HepG2 (cell line): ENCODE measurements around the gene MYOM1. TPM values are rescaled to one million over a fixed set of nuclear protein-coding genes. Genes with fewer than 3 reads are reported as not detected.

Source experiments
- ATAC-seq: fragments of 200-7000 bp; cut with Tn5 transposase; 3 replicates; pipeline ENCODE4 v1.9.1; 2020; ENCODE audit warnings: mild to moderate bottlenecking, moderate library complexity
- BruUV-seq: library from RNA; stranded (reverse); fragments of 400-500 nt; replicated peaks from 2 replicates; lab custom pipeline; 2021; lab: Mats Ljungman, UMichigan
- CTCF ChIA-PET: fragments of 300-600 bp; formaldehyde crosslinking; extraction: SDS; loops from one replicate; lab custom pipeline; 2021; ENCODE audit warnings: low total read pairs, inconsistent platforms, low intra/inter-chr PET ratio; lab: Yijun Ruan, JAX
- POLR2A ChIA-PET: fragments of 350-600 bp; sonication (Branson Sonifier 250); formaldehyde crosslinking; loops from one replicate; lab custom pipeline; 2020; ENCODE audit warnings: antibody characterized with exemption, inconsistent platforms; lab: Yijun Ruan, JAX
- DNase-seq: peaks from one replicate; pipeline ENCODE4 v3.0.0-alpha.2; 2015; ENCODE audit warnings: low spot score
- FAIRE-seq: peaks from 3 replicates; lab custom pipeline; 2011; peaks lifted over from hg19 to GRCh38; lab: Jason Lieb, UNC
- H2AFZ ChIP-seq: one replicate; pipeline ENCODE4 v1.6.1; 2011; ENCODE audit warnings: low read length, inconsistent platforms
- H3K27ac ChIP-seq: fragments of 300-600 bp; 3 replicates; pipeline ENCODE4 v1.8.0; 2011; ENCODE audit warnings: mixed run types, mild to moderate bottlenecking, mixed read lengths, low read length, inconsistent platforms; ENCODE audit not compliant: insufficient read depth; ENCODE audit errors: extremely low read length
- H3K27me3 ChIP-seq, 2 experiments: fragments of 200-600 bp in 1 of 2; 2 replicates in 1 of 2; 3 replicates in 1 of 2; pipeline versions ENCODE4 v1.6.0 to v1.8.0; 2011; ENCODE audit warnings: low read length in 2 of 2, mild to moderate bottlenecking in 2 of 2, moderate library complexity in 2 of 2, inconsistent platforms in 1 of 2; ENCODE audit not compliant: insufficient read depth in 2 of 2, control insufficient read depth in 1 of 2
- H3K36me3 ChIP-seq, 2 experiments: fragments of 200-600 bp in 1 of 2; replicated peaks in 1 of 2; 2 replicates in 1 of 2; 3 replicates in 1 of 2; pipeline versions ENCODE4 v1.5.1 to v1.8.0; 2011; ENCODE audit warnings: low read length in 2 of 2, inconsistent platforms in 1 of 2; ENCODE audit not compliant: insufficient read depth in 2 of 2, control insufficient read depth in 1 of 2
- H3K4me1 ChIP-seq: 2 replicates; pipeline ENCODE4 v1.5.1; 2012; ENCODE audit warnings: low read length, inconsistent platforms; ENCODE audit not compliant: insufficient read depth
- H3K4me2 ChIP-seq: 2 replicates; pipeline ENCODE4 v1.6.0; 2011; ENCODE audit warnings: low read depth, low read length, inconsistent platforms
- H3K4me3 ChIP-seq, 3 experiments: fragments of 200-600 bp in 1 of 3; sonication (generic), shearing (Covaris generic) in 1 of 3; replicated peaks in 1 of 3; 2 replicates each; pipeline ENCODE4 v1.5.1; 2011 to 2016; ENCODE audit warnings: low read length in 3 of 3, inconsistent platforms in 2 of 3, low read depth in 2 of 3, mild to moderate bottlenecking in 2 of 3, control low read depth in 1 of 3, mixed read lengths in 1 of 3; ENCODE audit not compliant: insufficient read depth in 1 of 3
- H3K79me2 ChIP-seq: one replicate; pipeline ENCODE4 v1.6.1; 2011; ENCODE audit warnings: low read length, inconsistent platforms; ENCODE audit not compliant: insufficient read depth
- H3K9ac ChIP-seq: 2 replicates; pipeline ENCODE4 v1.6.0; 2011; ENCODE audit warnings: mild to moderate bottlenecking, low read depth, low read length, inconsistent platforms; ENCODE audit not compliant: insufficient read depth
- H3K9me3 ChIP-seq: 2 replicates; pipeline ENCODE4 v1.5.1; 2012; ENCODE audit warnings: mild to moderate bottlenecking, low read length
- H4K20me1 ChIP-seq: 2 replicates; pipeline ENCODE4 v1.6.0; 2011; ENCODE audit warnings: inconsistent platforms, mild to moderate bottlenecking, low read length, moderate library complexity; ENCODE audit not compliant: insufficient read depth
- MATR3 ChIP-seq: sonication (generic); formaldehyde crosslinking; IDR thresholded peaks from 2 replicates; pipeline ENCODE4 v1.4.0; 2020; ENCODE audit warnings: missing genetic modification reagents
- POLR2G ChIP-seq: fragments of 200-400 bp; formaldehyde crosslinking; IDR thresholded peaks from 2 replicates; pipeline ENCODE4 v1.6.1; 2018; ENCODE audit warnings: mild to moderate bottlenecking, low read depth, low read length, moderate library complexity
- RBAK ChIP-seq: sonication (generic); formaldehyde crosslinking; IDR thresholded peaks from 2 replicates; pipeline ENCODE4 v1.5.1; 2020; ENCODE audit warnings: mild to moderate bottlenecking, missing genetic modification reagents
- RBFOX2 ChIP-seq: fragments of 200-400 bp; formaldehyde crosslinking; IDR thresholded peaks from 2 replicates; pipeline ENCODE4 v1.6.1; 2017; ENCODE audit warnings: low read depth, mild to moderate bottlenecking, low read length
- ZMYM3 ChIP-seq: sonication (generic); formaldehyde crosslinking; IDR thresholded peaks from 2 replicates; pipeline ENCODE4 v1.5.1; 2020; ENCODE audit warnings: mild to moderate bottlenecking, missing genetic modification reagents
- ZNF644 ChIP-seq: IDR thresholded peaks from 2 replicates; pipeline ENCODE4 v1.6.1; 2016; ENCODE audit warnings: low read depth
- ZNF776 ChIP-seq: sonication (generic); formaldehyde crosslinking; IDR thresholded peaks from 2 replicates; pipeline ENCODE4 v1.4.0; 2020; ENCODE audit warnings: mild to moderate bottlenecking, missing genetic modification reagents
- whole genome bisulfite sequencing: methylation state at CpG from one replicate; pipeline ENCODE4 v1.1.6; 2017; ENCODE audit warnings: low lambda C conversion rate; 5-methylcytosine and 5-hydroxymethylcytosine counted together
- in situ Hi-C: cut with HindIII; loops from 2 replicates; pipeline ENCODE4 v1.10.0; 2017; ENCODE audit warnings: low pct_unique_long_range_greater_than_20kb; ENCODE audit not compliant: extremely low pct_ligation_motif_present
- intact Hi-C: fragments of 100-400 bp; cut with micrococcal nuclease; formaldehyde crosslinking; loops from one replicate; pipeline ENCODE4 v1.10.0; 2022; ENCODE audit not compliant: unreplicated experiment
- polyA plus RNA-seq, 8 experiments: library from polyadenylated mRNA; depleted of rRNA in 3 of 8; stranded (reverse) in 7 of 8; unstranded in 1 of 8; fragments of >200 nt; fragmentation: Illumina TruSeq in 4 of 8; extraction: Trizol in 4 of 8; gene quantifications; 2 replicates each; pipeline versions ENCODE4 v1.2.1 to v1.2.3, GENCODE V29; 2011 to 2016; ENCODE audit warnings: low read depth in 4 of 8, missing spikeins in 1 of 8, mixed read lengths in 1 of 8; ENCODE audit not compliant: insufficient read depth in 1 of 8
- total RNA-seq, 5 experiments: library from RNA; depleted of rRNA; stranded (reverse); fragments of >200 nt; fragmentation: Illumina TruSeq; extraction: Trizol; gene quantifications; 2 replicates each; pipeline ENCODE4 v1.2.3, GENCODE V29; 2016; ENCODE audit warnings: low read depth in 1 of 5
- TF ChIP-seq, protein P1 (sequence below): IDR thresholded peaks from 2 replicates; pipeline ENCODE4 v1.6.1; 2012; ENCODE audit warnings: low read depth, low read length, improper control_type of control experiment

Gene MYOM1
- total and polyA plus RNA-seq, 2 of the 13 experiments (the other 11 are each of a cell fraction or from before 2014, with no cell fraction given): 0.46 to 0.98 TPM

DNA sequence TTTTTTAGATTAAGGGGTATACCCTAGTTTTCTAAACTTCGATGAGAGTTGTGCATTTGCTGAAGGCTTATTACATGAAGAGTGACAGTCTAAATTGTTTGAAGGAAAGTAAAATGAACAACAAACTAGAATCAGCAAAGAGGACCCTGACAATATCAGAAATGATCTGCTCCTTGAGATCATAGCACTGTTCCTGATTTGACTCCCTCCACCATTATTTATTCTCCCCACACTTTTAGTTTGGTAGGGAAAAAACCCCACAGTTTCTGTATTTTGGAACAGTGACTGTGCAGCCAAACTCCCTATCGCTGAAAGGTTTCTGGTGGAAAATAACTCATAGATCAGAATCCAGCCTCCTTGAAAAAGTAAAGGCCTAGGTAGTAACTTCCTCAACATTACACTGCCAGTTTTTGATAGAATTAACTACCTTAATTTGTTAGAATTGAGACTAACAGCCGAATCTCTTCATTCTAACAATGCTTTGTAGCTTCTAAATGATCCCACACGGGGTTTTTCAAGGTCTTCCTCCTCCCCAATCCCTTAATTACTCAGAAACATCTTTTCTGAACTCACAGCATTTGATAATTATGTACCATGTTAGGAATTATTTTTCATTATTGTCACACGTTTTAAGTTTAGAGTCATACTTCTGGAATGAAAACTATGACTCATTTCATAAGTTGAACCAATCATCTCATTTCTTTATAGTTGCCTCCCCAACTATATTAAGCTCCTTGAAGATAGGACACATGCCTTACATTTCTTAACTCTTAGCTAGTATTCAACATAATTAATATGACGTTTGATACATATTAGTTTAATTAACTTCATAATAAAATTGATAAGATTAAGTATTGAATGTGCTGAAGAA, 30.7 kb upstream of the MYOM1 start:
- H3K36me3 ChIP-seq: peaks cover 4 to 24% of the 10 kb centered on the region in 2 experiments; a peak in 4 of 5 replicates
- FAIRE-seq (no peak), DNase-seq (no peak)
- POLR2A ChIA-PET: interaction anchor here (0.7 kb wide), 1 partner anchor 94 kb away, joined by 3 read pairs; no protein-coding TSS in a partner anchor
- no peak overlapping the region for H3K9ac ChIP-seq
- peak overlapping the region; percentile 14 for H3K4me2 ChIP-seq
- WGBS: 77% methylated on average over 6 of the region's 6 CpGs
- H3K4me1 ChIP-seq: peaks cover 50% of the 10 kb centered on the region
- CTCF ChIA-PET: no interaction called here
- H3K9me3 ChIP-seq: no peaks in the 10 kb centered on the region
- H3K79me2 ChIP-seq: peaks cover 70% of the 10 kb centered on the region
- TF ChIP-seq ZMYM3 (CRISPR knock-in tag) (no peak), RBAK (CRISPR knock-in tag) (no peak), MATR3 (CRISPR knock-in tag) (no peak), RBFOX2 (0 out of 2 replicates have a peak, but pooled peaks have one; percentile 31), ZNF644 (no peak), POLR2G (peak; percentile 48), ZNF776 (CRISPR knock-in tag) (no peak)
- TF ChIP-seq, protein P1, sequence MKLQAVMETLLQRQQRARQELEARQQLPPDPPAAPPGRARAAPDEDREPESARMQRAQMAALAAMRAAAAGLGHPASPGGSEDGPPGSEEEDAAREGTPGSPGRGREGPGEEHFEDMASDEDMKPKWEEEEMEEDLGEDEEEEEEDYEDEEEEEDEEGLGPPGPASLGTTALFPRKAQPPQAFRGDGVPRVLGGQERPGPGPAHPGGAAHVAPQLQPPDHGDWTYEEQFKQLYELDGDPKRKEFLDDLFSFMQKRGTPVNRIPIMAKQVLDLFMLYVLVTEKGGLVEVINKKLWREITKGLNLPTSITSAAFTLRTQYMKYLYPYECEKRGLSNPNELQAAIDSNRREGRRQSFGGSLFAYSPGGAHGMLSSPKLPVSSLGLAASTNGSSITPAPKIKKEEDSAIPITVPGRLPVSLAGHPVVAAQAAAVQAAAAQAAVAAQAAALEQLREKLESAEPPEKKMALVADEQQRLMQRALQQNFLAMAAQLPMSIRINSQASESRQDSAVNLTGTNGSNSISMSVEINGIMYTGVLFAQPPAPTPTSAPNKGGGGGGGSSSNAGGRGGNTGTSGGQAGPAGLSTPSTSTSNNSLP: 0 out of 2 replicates have a peak, but pooled peaks have one; percentile 22
- TF ChIP-seq, all 625 proteins: peak for 3
- BruUV-seq: no TSS peak
- no peak overlapping the region for H3K27ac ChIP-seq
- in situ Hi-C loops (no loop called here), intact Hi-C loops (no loop called here)
- no peak overlapping the region for H3K4me3 ChIP-seq
- H4K20me1 ChIP-seq: peaks cover 13% of the 10 kb centered on the region; the same call in 1 of the 2 replicates
- no peak for ATAC-seq
- no peaks in the 10 kb centered on the region; a peak in 2 of 5 replicates for H3K27me3 ChIP-seq
- H2AFZ ChIP-seq: no peak overlapping the region
